ENCODE results near the gene ANAPC10. TPM values are rescaled to one million over a fixed set of nuclear protein-coding genes. Genes with fewer than 3 reads are reported as not detected.

Gene ANAPC10
- total RNA-seq, 3 donors from 2014 or later = 17.8 to 22.3 (median 19.5) TPM

DNA sequence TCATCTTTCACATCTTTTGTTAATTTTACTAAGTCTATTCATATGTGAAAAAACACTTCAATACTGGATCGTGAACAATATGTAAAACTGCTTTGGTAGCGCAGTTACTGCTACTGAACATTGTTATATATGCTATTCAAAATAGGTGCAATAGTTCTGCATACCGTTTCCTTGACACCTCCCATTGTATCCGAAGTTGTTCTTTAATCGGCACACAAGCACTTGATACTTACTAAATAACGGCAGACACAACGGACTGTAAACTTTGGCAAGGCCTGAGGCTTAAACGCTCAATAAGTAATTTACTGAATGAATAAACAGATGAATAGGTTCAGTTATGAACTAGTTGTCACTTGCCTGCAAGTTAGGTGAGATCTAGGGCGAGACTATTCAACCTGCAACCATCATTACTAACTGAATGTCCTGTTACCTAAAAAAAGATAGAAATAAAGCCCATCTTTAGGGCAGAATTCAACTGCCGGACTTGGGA is 620 bp downstream of the ANAPC10 start:
- no peak for DNase-seq
- peaks cover 10% of the 10 kb centered on the region for H3K9me3 Mint-ChIP-seq
- H3K4me3 Mint-ChIP-seq = peak overlapping the region; percentile 91
- no peaks in the 10 kb centered on the region for H3K27me3 Mint-ChIP-seq (ENCODE audit: low read depth)
- peak; percentile 4 to 9 for ATAC-seq
- peaks cover 33% of the 10 kb centered on the region for H3K36me3 Mint-ChIP-seq (ENCODE audit: insufficient read depth)
- peaks cover 28% of the 10 kb centered on the region for H3K4me1 Mint-ChIP-seq (ENCODE audit: low read depth)

GRCh38 chr4:145093638-145094037 is 4.4 kb downstream of the ANAPC10 start:
- Mint-ChIP-seq H3K9me3 (peaks cover 10% of the 10 kb centered on the region), H3K36me3 (ENCODE audit: insufficient read depth) (peaks cover 54% of the 10 kb centered on the region), H3K27me3 (ENCODE audit: low read depth) (no peaks in the 10 kb centered on the region), H3K4me1 (ENCODE audit: low read depth) (peaks cover 25% of the 10 kb centered on the region), H3K4me3 (no peak overlapping the region)
- DNase-seq = no peak
- ATAC-seq = no peak

DNA sequence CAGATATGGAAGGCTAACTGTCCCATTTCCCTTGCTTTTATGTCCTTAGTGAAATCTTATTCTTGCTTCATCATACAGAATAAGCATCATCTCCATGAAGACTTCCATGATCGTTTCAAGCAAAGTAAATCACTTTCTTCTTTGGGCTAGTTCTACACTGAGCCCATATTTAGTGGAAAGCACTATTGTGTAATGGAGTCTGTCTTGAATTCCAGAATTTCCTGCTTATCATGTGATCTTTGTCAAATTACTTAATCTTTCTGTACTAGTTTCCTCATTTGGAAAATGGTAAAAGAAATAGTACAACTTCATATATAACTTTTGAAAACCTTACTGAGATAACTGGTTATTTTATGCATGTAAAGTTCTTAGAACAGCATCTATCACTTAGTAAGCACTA is 7.6 kb downstream of the ANAPC10 start:
- no peak for ATAC-seq
- H3K36me3 Mint-ChIP-seq (ENCODE audit: insufficient read depth) = peaks cover 68% of the 10 kb centered on the region
- H3K4me1 Mint-ChIP-seq (ENCODE audit: low read depth) = peaks cover 25% of the 10 kb centered on the region
- DNase-seq = no peak
- H3K9me3 Mint-ChIP-seq = peaks cover 10% of the 10 kb centered on the region
- no peaks in the 10 kb centered on the region for H3K27me3 Mint-ChIP-seq (ENCODE audit: low read depth)
- no peak overlapping the region for H3K4me3 Mint-ChIP-seq

DNA sequence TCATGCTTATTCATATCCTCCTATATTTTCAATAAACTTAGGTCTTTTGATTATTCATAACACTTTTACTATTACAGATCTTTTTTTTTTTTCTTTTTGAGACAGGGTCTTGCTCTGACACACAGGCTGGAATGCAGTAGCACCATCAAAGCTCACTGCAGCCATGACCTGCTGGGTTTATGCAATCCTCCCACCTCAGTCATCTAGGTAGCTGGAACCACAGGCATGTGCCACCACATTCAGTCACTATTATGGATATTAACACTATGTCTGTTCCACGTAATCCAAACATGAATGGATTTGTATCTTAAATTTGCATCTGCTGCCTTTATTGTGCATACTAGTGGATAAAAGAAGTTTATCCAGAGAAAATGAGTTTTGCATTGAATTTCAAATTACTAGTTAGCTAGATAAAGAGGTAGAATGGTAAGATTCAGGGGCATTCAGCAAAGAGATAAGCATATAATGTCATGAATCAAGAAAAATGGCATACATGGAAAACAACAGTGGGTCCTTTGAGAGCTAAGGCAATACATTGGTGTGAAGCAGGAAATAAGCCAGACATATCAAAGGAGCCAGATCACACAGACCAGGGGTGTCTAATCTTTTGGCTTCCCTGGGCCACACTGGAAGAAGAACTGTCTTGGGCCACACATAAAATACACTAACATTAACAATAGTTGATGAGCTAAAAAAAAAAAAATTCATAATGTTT is 13.9 kb downstream of the ANAPC10 start:
- Mint-ChIP-seq H3K36me3 (ENCODE audit: insufficient read depth) (peaks cover 29% of the 10 kb centered on the region), H3K9me3 (no peaks in the 10 kb centered on the region), H3K4me3 (no peak overlapping the region), H3K27me3 (ENCODE audit: low read depth) (no peaks in the 10 kb centered on the region), H3K4me1 (ENCODE audit: low read depth) (peaks cover 19% of the 10 kb centered on the region)
- no peak for ATAC-seq
- no peak for DNase-seq

- Mint-ChIP-seq H3K36me3 (ENCODE audit: insufficient read depth) (peaks cover 33% of the 10 kb centered on the region), H3K4me1 (ENCODE audit: low read depth) (peaks cover 22% of the 10 kb centered on the region), H3K9me3 (peaks cover 9% of the 10 kb centered on the region), H3K27me3 (ENCODE audit: low read depth) (no peaks in the 10 kb centered on the region), H3K4me3 (no peak overlapping the region)
- no peak for ATAC-seq
- no peak for DNase-seq
Measured at GRCh38 chr4:145081756-145082155, 16.2 kb downstream of the ANAPC10 start.

- ATAC-seq = no peak
- Mint-ChIP-seq H3K9me3 (peaks cover 9% of the 10 kb centered on the region), H3K27me3 (ENCODE audit: low read depth) (no peaks in the 10 kb centered on the region), H3K36me3 (ENCODE audit: insufficient read depth) (peaks cover 41% of the 10 kb centered on the region), H3K4me1 (ENCODE audit: low read depth) (peaks cover 26% of the 10 kb centered on the region), H3K4me3 (no peak overlapping the region)
- no peak for DNase-seq
Measured at GRCh38 chr4:145076469-145076855, 21.5 kb downstream of the ANAPC10 start.

DNA sequence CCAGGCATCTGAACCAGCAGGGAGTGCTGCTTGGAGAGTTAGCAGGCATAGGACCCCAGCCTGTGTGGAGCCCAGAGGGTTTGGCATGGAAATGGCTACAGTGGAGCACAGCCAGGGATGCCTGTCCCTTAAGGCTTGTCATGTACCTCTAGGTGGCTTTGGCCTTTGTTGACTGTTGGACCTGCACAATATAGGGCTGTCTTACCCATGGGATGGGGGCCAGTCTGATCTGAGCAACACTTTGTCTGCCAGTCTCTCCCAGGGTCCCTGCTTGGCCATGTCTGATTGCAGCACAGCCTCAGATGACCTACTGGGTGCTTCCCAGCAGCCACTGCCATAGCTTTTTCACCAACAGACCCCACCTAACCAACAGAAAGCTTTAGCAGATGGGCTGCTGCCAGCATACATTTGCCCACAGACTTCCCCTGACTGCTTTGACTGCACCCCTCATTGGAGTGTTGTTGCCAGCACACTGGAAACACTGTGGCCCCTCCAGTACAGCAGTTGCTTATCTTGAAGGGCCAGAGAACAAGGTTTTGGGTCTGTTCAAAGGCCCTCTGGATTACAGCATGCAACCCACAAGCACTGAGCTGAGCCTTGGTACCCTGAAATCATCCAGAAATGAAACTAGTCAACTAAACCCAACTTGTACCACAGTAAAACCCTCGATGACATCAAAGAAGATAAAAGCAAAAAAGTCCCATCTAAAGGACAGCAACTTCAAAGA is 22.1 kb downstream of the ANAPC10 start:
- no peak for ATAC-seq
- Mint-ChIP-seq H3K36me3 (ENCODE audit: insufficient read depth) (peaks cover 41% of the 10 kb centered on the region), H3K4me3 (no peak overlapping the region), H3K9me3 (peaks cover 9% of the 10 kb centered on the region), H3K4me1 (ENCODE audit: low read depth) (peaks cover 27% of the 10 kb centered on the region), H3K27me3 (ENCODE audit: low read depth) (no peaks in the 10 kb centered on the region)
- DNase-seq = no peak

DNA sequence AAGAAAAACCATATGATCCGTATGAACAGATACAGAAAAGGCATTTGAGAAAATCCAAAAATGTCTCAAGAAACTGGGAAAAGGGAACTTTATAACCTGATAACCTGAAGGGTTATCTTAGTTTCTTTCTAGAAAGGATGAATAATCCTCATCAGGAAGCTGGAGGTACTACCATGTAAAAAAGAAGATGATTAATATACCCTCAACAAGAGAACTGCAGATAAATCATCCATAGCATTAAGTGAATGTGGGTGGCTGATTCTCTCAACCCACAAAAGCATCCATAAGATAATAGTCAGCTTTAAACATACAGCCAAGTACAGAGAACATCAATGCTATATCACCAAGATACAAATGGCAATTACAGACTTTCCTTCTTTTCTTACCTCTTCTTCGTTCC is 26.4 kb downstream of the ANAPC10 start:
- no peak for DNase-seq
- peaks cover 23% of the 10 kb centered on the region for H3K4me1 Mint-ChIP-seq (ENCODE audit: low read depth)
- no peaks in the 10 kb centered on the region for H3K9me3 Mint-ChIP-seq
- no peak overlapping the region for H3K4me3 Mint-ChIP-seq
- peak; percentile 40 to 52 for ATAC-seq
- no peaks in the 10 kb centered on the region for H3K27me3 Mint-ChIP-seq (ENCODE audit: low read depth)
- H3K36me3 Mint-ChIP-seq (ENCODE audit: insufficient read depth) = peaks cover 22% of the 10 kb centered on the region

DNA sequence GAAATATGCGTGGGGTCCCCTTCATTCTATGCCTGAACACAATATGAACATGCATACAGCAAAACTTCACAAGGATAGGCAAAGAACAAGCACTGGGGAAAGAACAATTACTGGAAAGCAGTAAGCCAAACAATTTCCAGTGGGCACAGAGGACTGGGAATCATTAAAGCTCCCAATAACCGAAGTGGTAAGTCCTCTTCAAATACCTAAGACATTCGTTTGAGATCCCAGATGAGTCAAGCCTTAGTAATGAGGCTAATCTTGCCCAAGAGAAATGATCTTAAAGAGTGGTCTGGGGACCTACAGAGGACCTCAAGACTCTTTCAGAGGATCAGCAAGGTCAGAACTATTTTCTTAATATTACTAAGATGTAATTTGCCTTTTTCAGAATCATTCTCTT is 28.6 kb downstream of the ANAPC10 start:
- no peak overlapping the region for H3K4me3 Mint-ChIP-seq
- H3K9me3 Mint-ChIP-seq = no peaks in the 10 kb centered on the region
- ATAC-seq = no peak
- H3K4me1 Mint-ChIP-seq (ENCODE audit: low read depth) = peaks cover 27% of the 10 kb centered on the region
- DNase-seq = no peak
- no peaks in the 10 kb centered on the region for H3K27me3 Mint-ChIP-seq (ENCODE audit: low read depth)
- peaks cover 13% of the 10 kb centered on the region for H3K36me3 Mint-ChIP-seq (ENCODE audit: insufficient read depth)

DNA sequence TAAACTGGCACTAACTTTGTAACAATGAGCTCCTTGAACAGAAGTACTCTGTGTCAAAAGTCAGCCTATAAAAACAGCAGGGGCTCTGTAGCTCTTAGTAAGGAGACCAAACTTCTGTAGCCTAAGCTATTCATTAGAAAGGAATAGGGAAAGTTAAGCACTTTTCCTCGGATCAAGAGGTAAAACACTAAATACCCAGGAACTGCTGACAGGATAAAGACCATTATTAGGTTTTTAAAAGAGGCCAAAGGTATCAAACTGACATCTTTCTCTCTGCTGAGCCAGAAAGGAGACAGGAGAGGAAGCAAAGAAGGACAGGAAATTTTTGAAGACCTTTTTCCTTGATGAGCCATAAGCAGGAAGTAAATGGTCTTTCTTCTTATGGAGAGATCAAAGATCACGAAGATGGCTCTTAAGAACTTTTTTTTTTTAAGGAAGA is 31.9 kb downstream of the ANAPC10 start:
- Mint-ChIP-seq H3K4me1 (ENCODE audit: low read depth) (peaks cover 23% of the 10 kb centered on the region), H3K4me3 (no peak overlapping the region), H3K36me3 (ENCODE audit: insufficient read depth) (peaks cover 17% of the 10 kb centered on the region), H3K9me3 (no peaks in the 10 kb centered on the region), H3K27me3 (ENCODE audit: low read depth) (no peaks in the 10 kb centered on the region)
- no peak for ATAC-seq
- no peak for DNase-seq

GRCh38 chr4:145061318-145061920 is 36.6 kb downstream of the ANAPC10 start:
- Mint-ChIP-seq H3K4me3 (no peak overlapping the region), H3K9me3 (no peaks in the 10 kb centered on the region), H3K36me3 (ENCODE audit: insufficient read depth) (peaks cover 8% of the 10 kb centered on the region), H3K27me3 (ENCODE audit: low read depth) (no peaks in the 10 kb centered on the region), H3K4me1 (ENCODE audit: low read depth) (peaks cover 25% of the 10 kb centered on the region)
- ATAC-seq (peak; percentile 46 to 50), DNase-seq (no peak)

DNA sequence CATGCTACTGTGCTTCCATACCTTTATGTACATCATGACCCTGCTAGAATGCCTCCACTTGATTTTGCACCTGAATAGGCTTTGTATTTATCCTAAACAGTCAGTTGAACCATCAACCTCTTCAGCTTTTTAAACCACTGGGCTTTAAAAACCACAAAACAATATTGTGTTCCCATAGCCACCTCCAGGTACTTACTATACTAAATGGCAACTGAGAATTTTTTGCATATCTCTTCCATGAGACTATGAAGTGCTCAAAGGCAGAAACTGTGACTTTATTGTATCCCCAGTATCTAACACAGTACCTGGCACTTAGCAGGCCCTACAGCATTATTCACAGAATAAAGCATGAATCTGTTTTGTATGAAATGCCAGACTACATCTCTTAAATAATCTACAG is 39.7 kb downstream of the ANAPC10 start:
- H3K27me3 Mint-ChIP-seq (ENCODE audit: low read depth) = no peaks in the 10 kb centered on the region
- H3K9me3 Mint-ChIP-seq = no peaks in the 10 kb centered on the region
- ATAC-seq (no peak), DNase-seq (no peak)
- H3K4me3 Mint-ChIP-seq = no peak overlapping the region
- H3K4me1 Mint-ChIP-seq (ENCODE audit: low read depth) = peaks cover 24% of the 10 kb centered on the region
- H3K36me3 Mint-ChIP-seq (ENCODE audit: insufficient read depth) = peaks cover 11% of the 10 kb centered on the region

- Mint-ChIP-seq H3K4me1 (ENCODE audit: low read depth) (peaks cover 24% of the 10 kb centered on the region), H3K4me3 (no peak overlapping the region), H3K9me3 (no peaks in the 10 kb centered on the region), H3K36me3 (ENCODE audit: insufficient read depth) (peaks cover 7% of the 10 kb centered on the region), H3K27me3 (ENCODE audit: low read depth) (no peaks in the 10 kb centered on the region)
- DNase-seq (no peak), ATAC-seq (peak in 1 of 2 donors; percentile 25)
Measured at GRCh38 chr4:145056325-145057130, 41.5 kb downstream of the ANAPC10 start.
